Progenitor cell of endocrine pancreas (in vitro differentiated cells): ENCODE results near the gene SMPDL3B. TPM values are rescaled to one million over a fixed set of nuclear protein-coding genes. Genes with fewer than 3 reads are reported as not detected.
"Not testable (repeated sequence)": the region's sequence is repeated elsewhere in the genome, so short reads cannot be mapped to it uniquely, and the experiment has no call there.

Source experiments
- DNase-seq: peaks from one replicate; pipeline ENCODE4 v3.0.0; 2021; ENCODE audit warnings: low spot score; ENCODE audit not compliant: unreplicated experiment
- H3K27ac Mint-ChIP-seq: 2 replicates; pipeline ENCODE4 v1.8.0; 2021; ENCODE audit warnings: mild to moderate bottlenecking, moderate library complexity, mixed read lengths
- H3K27me3 Mint-ChIP-seq: 2 replicates; pipeline ENCODE4 v1.8.0; 2021; ENCODE audit warnings: mixed read lengths
- H3K36me3 Mint-ChIP-seq: 2 replicates; pipeline ENCODE4 v1.8.0; 2022; ENCODE audit warnings: mixed read lengths; ENCODE audit not compliant: insufficient read depth
- H3K4me1 Mint-ChIP-seq: 2 replicates; pipeline ENCODE4 v1.8.0; 2021; ENCODE audit warnings: low read depth, mixed read lengths
- H3K4me3 Mint-ChIP-seq: 2 replicates; pipeline ENCODE4 v1.8.0; 2021; ENCODE audit warnings: low read depth, mild to moderate bottlenecking, moderate library complexity, mixed read lengths
- H3K9me3 Mint-ChIP-seq: 2 replicates; pipeline ENCODE4 v1.8.0; 2021; ENCODE audit warnings: low read depth, mixed read lengths
- total RNA-seq: library from RNA; stranded (reverse); gene quantifications from 2 replicates; pipeline ENCODE4 v1.2.1, GENCODE V29; 2021
- TF ChIP-seq, protein P1 (sequence below): fragments of 200-600 bp; sonication (generic); IDR thresholded peaks from one replicate; pipeline ENCODE4 v1.5.0; 2021; ENCODE audit warnings: antibody characterized with exemption, mild to moderate bottlenecking; ENCODE audit not compliant: unreplicated experiment

SMPDL3B gene
- total RNA-seq, 1 donor from 2014 or later = 18.5 TPM

DNA sequence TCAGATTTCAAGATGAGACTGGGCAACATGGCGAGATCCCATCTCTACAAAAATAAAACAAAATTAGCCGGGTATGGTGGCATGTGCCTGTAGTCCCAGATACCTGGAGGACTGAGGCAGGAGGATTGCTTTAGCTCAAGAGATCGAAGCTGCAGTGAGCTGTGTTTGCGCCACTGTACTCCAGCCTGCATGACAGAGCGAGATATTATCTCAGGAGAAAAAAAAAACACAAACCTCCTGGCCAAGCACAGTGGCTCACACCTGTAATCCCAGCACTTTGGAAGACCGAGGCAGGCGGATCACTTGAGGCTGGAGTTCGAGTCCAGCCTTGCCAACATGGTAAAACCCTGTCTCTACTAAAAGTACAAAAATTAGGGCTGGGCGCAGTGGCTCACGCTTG lies 67.8 kb downstream of the SMPDL3B start:
- Mint-ChIP-seq H3K27me3 (no peaks in the 10 kb centered on the region), H3K27ac (no peak overlapping the region), H3K36me3 (peaks cover 21% of the 10 kb centered on the region), H3K9me3 (no peaks in the 10 kb centered on the region), H3K4me3 (no peak overlapping the region), H3K4me1 (peaks cover 3% of the 10 kb centered on the region)
- TF ChIP-seq, protein P1, sequence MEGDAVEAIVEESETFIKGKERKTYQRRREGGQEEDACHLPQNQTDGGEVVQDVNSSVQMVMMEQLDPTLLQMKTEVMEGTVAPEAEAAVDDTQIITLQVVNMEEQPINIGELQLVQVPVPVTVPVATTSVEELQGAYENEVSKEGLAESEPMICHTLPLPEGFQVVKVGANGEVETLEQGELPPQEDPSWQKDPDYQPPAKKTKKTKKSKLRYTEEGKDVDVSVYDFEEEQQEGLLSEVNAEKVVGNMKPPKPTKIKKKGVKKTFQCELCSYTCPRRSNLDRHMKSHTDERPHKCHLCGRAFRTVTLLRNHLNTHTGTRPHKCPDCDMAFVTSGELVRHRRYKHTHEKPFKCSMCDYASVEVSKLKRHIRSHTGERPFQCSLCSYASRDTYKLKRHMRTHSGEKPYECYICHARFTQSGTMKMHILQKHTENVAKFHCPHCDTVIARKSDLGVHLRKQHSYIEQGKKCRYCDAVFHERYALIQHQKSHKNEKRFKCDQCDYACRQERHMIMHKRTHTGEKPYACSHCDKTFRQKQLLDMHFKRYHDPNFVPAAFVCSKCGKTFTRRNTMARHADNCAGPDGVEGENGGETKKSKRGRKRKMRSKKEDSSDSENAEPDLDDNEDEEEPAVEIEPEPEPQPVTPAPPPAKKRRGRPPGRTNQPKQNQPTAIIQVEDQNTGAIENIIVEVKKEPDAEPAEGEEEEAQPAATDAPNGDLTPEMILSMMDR = no peak
- no peak for DNase-seq

DNA sequence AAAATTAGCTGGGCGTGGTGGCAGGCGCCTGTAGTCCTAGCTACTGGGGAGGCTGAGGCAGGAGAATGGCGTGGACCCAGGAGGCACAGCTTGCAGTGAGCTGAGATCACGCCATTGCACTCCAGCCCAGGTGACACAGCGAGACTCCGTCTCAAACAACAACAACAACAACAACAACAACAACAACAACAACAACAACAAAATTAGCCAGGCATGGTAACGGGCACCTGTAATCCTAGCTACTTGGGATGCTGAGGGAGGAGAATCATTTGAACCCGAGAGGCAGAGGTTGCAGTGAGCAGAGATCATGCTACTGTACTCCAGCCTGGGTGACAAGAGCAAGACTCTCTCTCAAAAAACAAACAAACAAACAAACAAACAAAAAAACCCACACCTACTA lies 68.3 kb downstream of the SMPDL3B start:
- H3K27me3 Mint-ChIP-seq, H3K4me3 Mint-ChIP-seq, DNase-seq, H3K4me1 Mint-ChIP-seq, H3K9me3 Mint-ChIP-seq, H3K27ac Mint-ChIP-seq: not testable (repeated sequence)
- peaks cover 21% of the 10 kb centered on the region for H3K36me3 Mint-ChIP-seq

Other genes starting within 250 kb of the SMPDL3B start
- gene FAM76A, start 209.0 kb upstream of the SMPDL3B start, total RNA-seq = 14.7 and 15.2 TPM in 2 replicates
- gene STX12, start 161.8 kb upstream of the SMPDL3B start, total RNA-seq = 24.3 and 26.1 TPM in 2 replicates
- 50.4 and 52.5 TPM in 2 replicates for gene PPP1R8, start 104.2 kb upstream of the SMPDL3B start, total RNA-seq
- gene THEMIS2, start 62.5 kb upstream of the SMPDL3B start, total RNA-seq = 3.0 and 3.3 TPM in 2 replicates
- gene RPA2, start 20.4 kb upstream of the SMPDL3B start, total RNA-seq = 34.8 and 37.2 TPM in 2 replicates
- gene XKR8, start 25.0 kb downstream of the SMPDL3B start, total RNA-seq = 17.0 and 17.3 TPM in 2 replicates
- gene EYA3, start 153.6 kb downstream of the SMPDL3B start, total RNA-seq = 41.3 and 42.5 TPM in 2 replicates
- 0.19 and 0.27 TPM in 2 replicates for gene PTAFR, start 241.7 kb downstream of the SMPDL3B start, total RNA-seq